ENCODE measurements around the gene ABCC9. TPM values are rescaled to one million over a fixed set of nuclear protein-coding genes. Genes with fewer than 3 reads are reported as not detected.

Gene ABCC9
- polyA plus RNA-seq, 1 of the 3 experiments (the other 2 are of a cell fraction): 0.02 TPM

DNA sequence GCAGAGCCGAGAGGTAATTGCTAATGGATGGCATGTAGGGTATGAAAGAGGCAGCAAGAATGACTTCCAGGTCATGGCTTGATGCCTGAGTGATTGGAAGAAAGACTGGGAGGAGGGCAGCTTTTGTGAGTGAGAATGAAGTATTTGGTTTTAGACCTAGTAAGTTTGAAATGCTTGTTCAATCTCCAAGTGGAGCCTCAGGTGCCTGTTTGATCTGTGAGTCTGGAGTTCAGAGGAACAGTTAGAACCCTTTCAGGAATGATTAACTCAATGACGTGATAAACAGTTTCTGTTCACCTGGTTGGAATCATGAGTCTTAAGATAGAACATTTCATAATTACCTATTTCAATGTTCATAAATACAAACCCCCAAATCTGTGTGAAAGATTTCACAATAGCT is 177.2 kb downstream of the ABCC9 start (continued):
- TF ChIP-seq, protein P1, sequence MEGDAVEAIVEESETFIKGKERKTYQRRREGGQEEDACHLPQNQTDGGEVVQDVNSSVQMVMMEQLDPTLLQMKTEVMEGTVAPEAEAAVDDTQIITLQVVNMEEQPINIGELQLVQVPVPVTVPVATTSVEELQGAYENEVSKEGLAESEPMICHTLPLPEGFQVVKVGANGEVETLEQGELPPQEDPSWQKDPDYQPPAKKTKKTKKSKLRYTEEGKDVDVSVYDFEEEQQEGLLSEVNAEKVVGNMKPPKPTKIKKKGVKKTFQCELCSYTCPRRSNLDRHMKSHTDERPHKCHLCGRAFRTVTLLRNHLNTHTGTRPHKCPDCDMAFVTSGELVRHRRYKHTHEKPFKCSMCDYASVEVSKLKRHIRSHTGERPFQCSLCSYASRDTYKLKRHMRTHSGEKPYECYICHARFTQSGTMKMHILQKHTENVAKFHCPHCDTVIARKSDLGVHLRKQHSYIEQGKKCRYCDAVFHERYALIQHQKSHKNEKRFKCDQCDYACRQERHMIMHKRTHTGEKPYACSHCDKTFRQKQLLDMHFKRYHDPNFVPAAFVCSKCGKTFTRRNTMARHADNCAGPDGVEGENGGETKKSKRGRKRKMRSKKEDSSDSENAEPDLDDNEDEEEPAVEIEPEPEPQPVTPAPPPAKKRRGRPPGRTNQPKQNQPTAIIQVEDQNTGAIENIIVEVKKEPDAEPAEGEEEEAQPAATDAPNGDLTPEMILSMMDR (IDR thresholded peaks at IDR 0.05): no peak
- no peak for TF ChIP-seq FOSL2 (IDR thresholded peaks at IDR 0.05; ENCODE audit: borderline replicate concordance, low read depth)
- TF ChIP-seq SMC3 (IDR thresholded peaks at IDR 0.05; ENCODE audit: low read depth, low read length): no peak
- TF ChIP-seq NRF1 (IDR thresholded peaks at IDR 0.05; ENCODE audit: low read depth, low read length): no peak
- no peak for TF ChIP-seq RFX5 (IDR thresholded peaks at IDR 0.05; ENCODE audit: low read length)
- TF ChIP-seq, protein P2, sequence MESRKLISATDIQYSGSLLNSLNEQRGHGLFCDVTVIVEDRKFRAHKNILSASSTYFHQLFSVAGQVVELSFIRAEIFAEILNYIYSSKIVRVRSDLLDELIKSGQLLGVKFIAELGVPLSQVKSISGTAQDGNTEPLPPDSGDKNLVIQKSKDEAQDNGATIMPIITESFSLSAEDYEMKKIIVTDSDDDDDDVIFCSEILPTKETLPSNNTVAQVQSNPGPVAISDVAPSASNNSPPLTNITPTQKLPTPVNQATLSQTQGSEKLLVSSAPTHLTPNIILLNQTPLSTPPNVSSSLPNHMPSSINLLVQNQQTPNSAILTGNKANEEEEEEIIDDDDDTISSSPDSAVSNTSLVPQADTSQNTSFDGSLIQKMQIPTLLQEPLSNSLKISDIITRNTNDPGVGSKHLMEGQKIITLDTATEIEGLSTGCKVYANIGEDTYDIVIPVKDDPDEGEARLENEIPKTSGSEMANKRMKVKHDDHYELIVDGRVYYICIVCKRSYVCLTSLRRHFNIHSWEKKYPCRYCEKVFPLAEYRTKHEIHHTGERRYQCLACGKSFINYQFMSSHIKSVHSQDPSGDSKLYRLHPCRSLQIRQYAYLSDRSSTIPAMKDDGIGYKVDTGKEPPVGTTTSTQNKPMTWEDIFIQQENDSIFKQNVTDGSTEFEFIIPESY (IDR thresholded peaks at IDR 0.05; ENCODE audit: borderline replicate concordance, low read depth): no peak
- no peak for TF ChIP-seq ELF1 (IDR thresholded peaks at IDR 0.05)

DNA sequence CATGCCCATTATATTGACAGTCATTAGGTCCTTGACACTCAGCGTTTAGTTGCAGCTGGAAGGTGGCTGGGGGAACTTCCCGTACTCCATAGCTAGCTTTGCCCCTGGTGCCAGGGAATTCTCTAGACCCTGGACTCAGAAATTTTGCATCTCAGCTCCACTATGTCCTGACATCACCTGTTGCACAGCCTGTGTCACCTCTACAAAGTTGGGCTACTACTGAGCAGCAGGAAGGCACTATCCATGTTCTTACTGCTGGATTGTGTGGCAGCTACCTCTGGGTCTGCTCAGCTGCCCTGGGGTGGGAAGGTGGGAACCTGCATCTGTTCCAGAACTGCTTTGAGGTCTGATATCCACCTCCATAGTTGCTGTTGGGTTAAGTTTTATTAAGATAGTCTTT is 177.7 kb downstream of the ABCC9 start:
- no peak overlapping the region for H2AFZ ChIP-seq (ENCODE audit: low read depth)
- no peaks in the 10 kb centered on the region for H3K9me3 ChIP-seq
- ChIA-PET CTCF (interaction anchor here (1.5 to 1.9 kb wide), 2 partner anchors 12 to 226 kb away, joined by 4 read pairs; no protein-coding TSS in a partner anchor), POLR2A (no interaction called here)
- 45% methylated on average over 2 of the region's 2 CpGs for WGBS (ENCODE audit: low lambda C conversion rate)
- H3K4me3 ChIP-seq (ENCODE audit: low read depth in 2 of 2, low read length in 1 of 2): no peak overlapping the region
- H3K9me2 ChIP-seq: no peaks in the 10 kb centered on the region
- no peaks in the 10 kb centered on the region for H3K36me3 ChIP-seq (replicated peaks in 1 of 2; ENCODE audit: control insufficient read depth in 1 of 2, insufficient read depth in 2 of 2, low read length in 1 of 2)
- no peak for TF ChIP-seq FOXJ3 (CRISPR knock-in tag; IDR thresholded peaks at IDR 0.05)
- TF ChIP-seq EZH2phosphoT487 (IDR thresholded peaks at IDR 0.05; ENCODE audit: borderline replicate concordance, low read depth): no peak
- TF ChIP-seq POLR2AphosphoS5 (IDR thresholded peaks at IDR 0.05; ENCODE audit: low read depth, low read length): no peak
- TF ChIP-seq CHD2 (IDR thresholded peaks at IDR 0.05; ENCODE audit: low read length, partially characterized antibody): no peak
- no peak for TF ChIP-seq SMC3 (IDR thresholded peaks at IDR 0.05; ENCODE audit: low read depth, low read length)
- no peak for TF ChIP-seq RXRA (IDR thresholded peaks at IDR 0.05; ENCODE audit: borderline replicate concordance, low read depth)
- TF ChIP-seq NRF1 (IDR thresholded peaks at IDR 0.05; ENCODE audit: low read depth, low read length): no peak
- TF ChIP-seq RFX5 (IDR thresholded peaks at IDR 0.05; ENCODE audit: low read length): no peak
- no peak for TF ChIP-seq TAF1 (IDR thresholded peaks at IDR 0.05; ENCODE audit: borderline replicate concordance, low read depth, low read length)
- no peak for TF ChIP-seq JUND (IDR thresholded peaks at IDR 0.05)
- TF ChIP-seq, protein P3, sequence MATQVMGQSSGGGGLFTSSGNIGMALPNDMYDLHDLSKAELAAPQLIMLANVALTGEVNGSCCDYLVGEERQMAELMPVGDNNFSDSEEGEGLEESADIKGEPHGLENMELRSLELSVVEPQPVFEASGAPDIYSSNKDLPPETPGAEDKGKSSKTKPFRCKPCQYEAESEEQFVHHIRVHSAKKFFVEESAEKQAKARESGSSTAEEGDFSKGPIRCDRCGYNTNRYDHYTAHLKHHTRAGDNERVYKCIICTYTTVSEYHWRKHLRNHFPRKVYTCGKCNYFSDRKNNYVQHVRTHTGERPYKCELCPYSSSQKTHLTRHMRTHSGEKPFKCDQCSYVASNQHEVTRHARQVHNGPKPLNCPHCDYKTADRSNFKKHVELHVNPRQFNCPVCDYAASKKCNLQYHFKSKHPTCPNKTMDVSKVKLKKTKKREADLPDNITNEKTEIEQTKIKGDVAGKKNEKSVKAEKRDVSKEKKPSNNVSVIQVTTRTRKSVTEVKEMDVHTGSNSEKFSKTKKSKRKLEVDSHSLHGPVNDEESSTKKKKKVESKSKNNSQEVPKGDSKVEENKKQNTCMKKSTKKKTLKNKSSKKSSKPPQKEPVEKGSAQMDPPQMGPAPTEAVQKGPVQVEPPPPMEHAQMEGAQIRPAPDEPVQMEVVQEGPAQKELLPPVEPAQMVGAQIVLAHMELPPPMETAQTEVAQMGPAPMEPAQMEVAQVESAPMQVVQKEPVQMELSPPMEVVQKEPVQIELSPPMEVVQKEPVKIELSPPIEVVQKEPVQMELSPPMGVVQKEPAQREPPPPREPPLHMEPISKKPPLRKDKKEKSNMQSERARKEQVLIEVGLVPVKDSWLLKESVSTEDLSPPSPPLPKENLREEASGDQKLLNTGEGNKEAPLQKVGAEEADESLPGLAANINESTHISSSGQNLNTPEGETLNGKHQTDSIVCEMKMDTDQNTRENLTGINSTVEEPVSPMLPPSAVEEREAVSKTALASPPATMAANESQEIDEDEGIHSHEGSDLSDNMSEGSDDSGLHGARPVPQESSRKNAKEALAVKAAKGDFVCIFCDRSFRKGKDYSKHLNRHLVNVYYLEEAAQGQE (IDR thresholded peaks at IDR 0.05; ENCODE audit: low read depth, low read length): no peak
- TF ChIP-seq EP300 (IDR thresholded peaks at IDR 0.05; ENCODE audit: borderline replicate concordance in 1 of 2, low read depth in 1 of 2, low read length in 1 of 2): no peak
- TF ChIP-seq, protein P4, sequence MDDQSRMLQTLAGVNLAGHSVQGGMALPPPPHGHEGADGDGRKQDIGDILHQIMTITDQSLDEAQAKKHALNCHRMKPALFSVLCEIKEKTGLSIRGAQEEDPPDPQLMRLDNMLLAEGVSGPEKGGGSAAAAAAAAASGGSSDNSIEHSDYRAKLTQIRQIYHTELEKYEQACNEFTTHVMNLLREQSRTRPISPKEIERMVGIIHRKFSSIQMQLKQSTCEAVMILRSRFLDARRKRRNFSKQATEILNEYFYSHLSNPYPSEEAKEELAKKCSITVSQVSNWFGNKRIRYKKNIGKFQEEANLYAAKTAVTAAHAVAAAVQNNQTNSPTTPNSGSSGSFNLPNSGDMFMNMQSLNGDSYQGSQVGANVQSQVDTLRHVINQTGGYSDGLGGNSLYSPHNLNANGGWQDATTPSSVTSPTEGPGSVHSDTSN (IDR thresholded peaks at IDR 0.05): no peak
- TF ChIP-seq FOXM1 (IDR thresholded peaks at IDR 0.05; ENCODE audit: low read depth): no peak
- TF ChIP-seq, protein P5, sequence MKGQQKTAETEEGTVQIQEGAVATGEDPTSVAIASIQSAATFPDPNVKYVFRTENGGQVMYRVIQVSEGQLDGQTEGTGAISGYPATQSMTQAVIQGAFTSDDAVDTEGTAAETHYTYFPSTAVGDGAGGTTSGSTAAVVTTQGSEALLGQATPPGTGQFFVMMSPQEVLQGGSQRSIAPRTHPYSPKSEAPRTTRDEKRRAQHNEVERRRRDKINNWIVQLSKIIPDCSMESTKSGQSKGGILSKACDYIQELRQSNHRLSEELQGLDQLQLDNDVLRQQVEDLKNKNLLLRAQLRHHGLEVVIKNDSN (IDR thresholded peaks at IDR 0.05; ENCODE audit: borderline replicate concordance, low read depth): no peak
- no peak for TF ChIP-seq MXI1 (IDR thresholded peaks at IDR 0.05; ENCODE audit: low read depth, low read length)
- no peak for TF ChIP-seq FOSL2 (IDR thresholded peaks at IDR 0.05; ENCODE audit: borderline replicate concordance, low read depth)
- H3F3A ChIP-seq (replicated peaks; ENCODE audit: insufficient read depth): no peaks in the 10 kb centered on the region
- DNase-seq: no peak
- no peak overlapping the region for H3K4me2 ChIP-seq
- no peaks in the 10 kb centered on the region for H3K79me2 ChIP-seq (ENCODE audit: insufficient read depth)
- no peak overlapping the region for H3K9ac ChIP-seq
- no peak overlapping the region for H3K27ac ChIP-seq (ENCODE audit: low read depth in 2 of 2, low read length in 1 of 2)
- H3K27me3 ChIP-seq (ENCODE audit: insufficient read depth): no peaks in the 10 kb centered on the region
- no peaks in the 10 kb centered on the region for H4K20me1 ChIP-seq (ENCODE audit: insufficient read depth)
- peaks cover 0 to 12% of the 10 kb centered on the region in 2 experiments; a peak in 2 of 4 replicates for H3K4me1 ChIP-seq (ENCODE audit: control insufficient read depth in 1 of 2, insufficient read depth in 2 of 2, low read depth in 1 of 2, low read length in 1 of 2)
